HEK293 (cell line): ENCODE results near the gene TMX3.

Experiments
- CTCF ChIA-PET: fragments of 350-600 bp; formaldehyde crosslinking; extraction: SDS; loops from one replicate; lab custom pipeline; 2021; ENCODE audit warnings: antibody characterized with exemption; lab: Yijun Ruan, JAX
- POLR2A ChIA-PET: fragments of 300-600 bp; formaldehyde crosslinking; extraction: SDS; loops from one replicate; lab custom pipeline; 2020; ENCODE audit warnings: antibody characterized with exemption, inconsistent platforms; lab: Yijun Ruan, JAX
- H3K27ac ChIP-seq: fragments of 200-500 bp; sonication (Bioruptor generic); 2 replicates; pipeline ENCODE4 v1.5.1; 2014; ENCODE audit warnings: low read depth, low read length, control low read depth, inconsistent platforms; ENCODE audit errors: extremely low read depth
- H3K36me3 ChIP-seq, 2 experiments: fragments of 200-500 bp in 1 of 2; sonication (Bioruptor generic) in 1 of 2; 1 replicate in 1 of 2; 2 replicates in 1 of 2; pipeline ENCODE4 v1.5.1; 2014 to 2017; ENCODE audit warnings: inconsistent platforms in 2 of 2, low read length in 2 of 2; ENCODE audit not compliant: control insufficient read depth in 2 of 2, insufficient read depth in 1 of 2
- H3K4me1 ChIP-seq: fragments of 200-500 bp; sonication (Bioruptor generic); 2 replicates; pipeline ENCODE4 v1.5.1; 2014; ENCODE audit warnings: mild to moderate bottlenecking, low read length, inconsistent platforms; ENCODE audit not compliant: control insufficient read depth, insufficient read depth
- H3K4me3 ChIP-seq: 2 replicates; pipeline ENCODE4 v1.5.1; 2011; ENCODE audit warnings: low read depth, mild to moderate bottlenecking, control low read depth, low read length, moderate library complexity
- H3K9me3 ChIP-seq: fragments of 200-500 bp; sonication (Bioruptor generic); 2 replicates; pipeline ENCODE4 v1.5.1; 2014; ENCODE audit warnings: low read depth, low read length, inconsistent platforms; ENCODE audit not compliant: control insufficient read depth, insufficient read depth
- EGR2 ChIP-seq: fragments of 450-650 bp; formaldehyde crosslinking; IDR thresholded peaks from 2 replicates; pipeline ENCODE4 v1.5.1; 2016; ENCODE audit warnings: low read depth, missing biosample characterization, missing genetic modification characterization
- OVOL3 ChIP-seq: fragments of 450-650 bp; formaldehyde crosslinking; IDR thresholded peaks from 2 replicates; pipeline ENCODE4 v1.5.1; 2016; ENCODE audit warnings: missing biosample characterization, missing genetic modification characterization
- SALL2 ChIP-seq: fragments of 450-650 bp; formaldehyde crosslinking; IDR thresholded peaks from 2 replicates; pipeline ENCODE4 v1.5.0; 2017; ENCODE audit warnings: missing biosample characterization, mild to moderate bottlenecking, missing genetic modification characterization, borderline replicate concordance
- ZBTB48 ChIP-seq: fragments of 450-650 bp; formaldehyde crosslinking; IDR thresholded peaks from 2 replicates; pipeline ENCODE4 v1.5.1; 2016; ENCODE audit warnings: missing biosample characterization, missing genetic modification characterization
- ZFP37 ChIP-seq: fragments of 450-650 bp; formaldehyde crosslinking; IDR thresholded peaks from 2 replicates; pipeline ENCODE4 v1.5.1; 2016; ENCODE audit warnings: missing biosample characterization, missing genetic modification characterization
- ZNF114 ChIP-seq: fragments of 450-650 bp; formaldehyde crosslinking; IDR thresholded peaks from 2 replicates; pipeline ENCODE4 v1.5.0; 2017; ENCODE audit warnings: missing biosample characterization, missing genetic modification characterization
- ZNF274 ChIP-seq, 2 experiments: fragments of 200-500 bp in 1 of 2; fragments of 450-650 bp in 1 of 2; sonication (Bioruptor generic) in 1 of 2; formaldehyde crosslinking in 1 of 2; IDR thresholded peaks; 2 replicates each; pipeline versions ENCODE4 v1.5.1 to v1.6.1; 2014 to 2016; ENCODE audit warnings: borderline replicate concordance in 1 of 2, inconsistent platforms in 1 of 2, low read length in 1 of 2, missing biosample characterization in 1 of 2, missing genetic modification characterization in 1 of 2
- ZNF510 ChIP-seq: fragments of 450-650 bp; formaldehyde crosslinking; IDR thresholded peaks from 2 replicates; pipeline ENCODE4 v1.5.1; 2018; ENCODE audit warnings: mild to moderate bottlenecking, missing genetic modification characterization, missing biosample characterization; ENCODE audit not compliant: insufficient replicate concordance
- ZNF521 ChIP-seq: fragments of 450-650 bp; formaldehyde crosslinking; IDR thresholded peaks from 2 replicates; pipeline ENCODE4 v1.5.1; 2017; ENCODE audit warnings: missing biosample characterization, mild to moderate bottlenecking, missing genetic modification characterization
- ZNF549 ChIP-seq: fragments of 450-650 bp; IDR thresholded peaks from 2 replicates; pipeline ENCODE4 v1.5.1; 2018; ENCODE audit warnings: missing biosample characterization, missing genetic modification characterization, mild to moderate bottlenecking, inconsistent platforms, moderate library complexity
- ZNF621 ChIP-seq: fragments of 450-650 bp; formaldehyde crosslinking; IDR thresholded peaks from 2 replicates; pipeline ENCODE4 v1.5.1; 2017; ENCODE audit warnings: missing biosample characterization, missing genetic modification characterization
- ZNF624 ChIP-seq: fragments of 450-650 bp; formaldehyde crosslinking; IDR thresholded peaks from 2 replicates; pipeline ENCODE4 v1.5.1; 2017; ENCODE audit warnings: missing biosample characterization, missing genetic modification characterization
- ZNF776 ChIP-seq: fragments of 450-650 bp; formaldehyde crosslinking; IDR thresholded peaks from 2 replicates; pipeline ENCODE4 v1.5.0; 2017; ENCODE audit warnings: missing biosample characterization, missing genetic modification characterization, borderline replicate concordance

The TMX3 gene

GRCh38 chr18:68638613-68639012, 76.3 kb downstream of the TMX3 start (continued):
- TF ChIP-seq ZFP37 (no peak), ZNF274 (IDR thresholded peaks at IDR 0.05; ENCODE audit: low read length) (no peak), ZNF274 (tag by site-specific recombination; IDR thresholded peaks at IDR 0.05; ENCODE audit: borderline replicate concordance) (no peak), EGR2 (no peak), SALL2 (tag by site-specific recombination) (no peak), ZNF114 (tag by site-specific recombination) (no peak), ZBTB48 (tag by site-specific recombination) (no peak), ZNF510 (no peak), ZNF521 (tag by site-specific recombination) (no peak)

- ChIA-PET POLR2A (no interaction called here), CTCF (no interaction called here)
- H3K4me1 ChIP-seq, result no peaks in the 10 kb centered on the region
- H3K27ac ChIP-seq, result no peak overlapping the region
- no peak for TF ChIP-seq OVOL3 (tag by site-specific recombination)
- TF ChIP-seq ZFP37, result no peak
- TF ChIP-seq ZNF621 (tag by site-specific recombination), result no peak
- no peak for TF ChIP-seq ZNF624 (tag by site-specific recombination)
- TF ChIP-seq ZNF776 (tag by site-specific recombination), result no peak
- no peak for TF ChIP-seq ZNF549 (tag by site-specific recombination)
- no peak overlapping the region for H3K4me3 ChIP-seq
- H3K36me3 ChIP-seq, result no peaks in the 10 kb centered on the region
- no peaks in the 10 kb centered on the region for H3K9me3 ChIP-seq
These were observed 87.1 kb downstream of the TMX3 start for GRCh38 chr18:68627812-68628211.
